ENCODE data around the gene NOD2. TPM values are rescaled to one million over a fixed set of nuclear protein-coding genes. Genes with fewer than 3 reads are reported as not detected.

Gene NOD2
- polyA plus RNA-seq, 3 donors from 2014 or later: 0.76 to 1.5 TPM; not detected in 1

DNA sequence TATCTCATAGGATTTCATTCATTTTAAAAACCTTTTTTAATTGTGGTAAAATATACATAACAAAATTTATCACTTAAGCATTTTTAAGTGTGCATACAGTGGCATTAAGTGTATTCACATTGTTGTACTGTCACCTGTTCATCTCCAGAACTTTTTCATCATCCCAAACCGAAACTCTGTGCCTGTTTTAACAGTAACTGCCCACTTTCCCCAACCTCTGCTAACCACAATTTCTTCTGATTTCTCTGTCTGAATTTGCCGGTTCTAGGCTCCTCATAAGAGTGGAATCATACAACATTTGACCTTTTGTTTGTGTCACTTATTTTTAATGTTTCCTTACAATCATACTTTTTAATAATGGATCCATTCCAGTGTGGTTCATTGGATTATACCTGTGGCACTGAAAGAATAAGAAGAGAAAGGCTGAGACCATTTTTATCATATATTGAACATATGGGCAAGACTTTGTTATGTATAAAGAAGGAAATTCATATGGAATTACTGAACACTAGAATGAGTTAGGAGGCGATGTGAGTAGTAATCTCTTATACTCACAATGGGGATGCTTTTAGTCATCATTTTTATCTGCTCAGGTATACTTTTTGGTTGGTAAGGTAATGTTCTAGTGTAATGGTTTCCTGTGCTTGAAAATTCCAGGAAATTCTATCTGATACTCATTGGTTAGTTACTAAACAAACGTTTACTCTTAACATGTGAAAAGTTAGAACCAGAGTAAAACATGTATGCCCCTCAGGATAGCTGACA, 59.2 kb downstream of the NOD2 start:
- no peak for DNase-seq
- Mint-ChIP-seq H3K4me3 (no peak overlapping the region), H3K4me1 (peaks cover 31 to 80% of the 10 kb centered on the region in 2 donors), H3K27ac (peak overlapping the region in 4 of 6 donors; percentile 5 to 75 (median 34)), H3K27me3 (ENCODE audit: low read depth in 3 of 3) (no peaks in the 10 kb centered on the region), H3K9me3 (no peaks in the 10 kb centered on the region), H3K36me3 (peaks cover 13 to 37% (median 26%) of the 10 kb centered on the region in 3 donors)

GRCh38 chr16:50756473-50756872, 63.1 kb downstream of the NOD2 start:
- Mint-ChIP-seq H3K36me3 (peaks cover 12 to 36% (median 29%) of the 10 kb centered on the region in 3 donors), H3K4me3 (no peak overlapping the region), H3K9me3 (no peaks in the 10 kb centered on the region), H3K27ac (peak overlapping the region in 1 of 6 donors; percentile 20), H3K27me3 (ENCODE audit: low read depth in 3 of 3) (peaks cover 0 to 2% (median 0%) of the 10 kb centered on the region in 3 donors), H3K4me1 (peaks cover 44 to 90% of the 10 kb centered on the region in 2 donors)
- no peak for DNase-seq

DNA sequence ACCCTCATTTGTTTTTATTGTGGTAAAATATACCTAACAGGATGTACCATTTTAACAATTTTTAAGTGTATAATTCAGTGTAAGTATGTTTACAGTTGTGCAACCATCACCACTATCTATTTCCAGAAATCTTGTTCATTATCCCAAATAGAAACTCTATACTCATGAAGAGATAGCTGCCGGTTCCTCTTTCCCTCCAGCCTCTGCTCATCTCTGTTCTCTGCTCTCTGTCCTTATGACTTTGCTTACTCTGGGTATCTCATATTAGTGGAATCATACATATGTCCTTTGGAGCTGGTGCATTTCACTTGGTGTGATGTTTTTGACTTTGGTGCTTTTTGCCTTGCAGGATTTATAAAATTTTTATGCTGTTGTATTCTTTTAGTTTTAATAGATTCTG, 67.9 kb downstream of the NOD2 start:
- no peak for DNase-seq
- Mint-ChIP-seq H3K4me3 (peak overlapping the region in 2 of 5 donors; percentile 1 to 27), H3K27ac (peak overlapping the region in 5 of 6 donors; percentile 3 to 58 (median 25)), H3K4me1 (peaks cover 66 to 94% of the 10 kb centered on the region in 2 donors), H3K36me3 (peaks cover 16 to 24% (median 18%) of the 10 kb centered on the region in 3 donors), H3K9me3 (peaks cover 0 to 3% (median 0%) of the 10 kb centered on the region in 6 donors), H3K27me3 (ENCODE audit: low read depth in 3 of 3) (peaks cover 0 to 2% (median 0%) of the 10 kb centered on the region in 3 donors)

DNA sequence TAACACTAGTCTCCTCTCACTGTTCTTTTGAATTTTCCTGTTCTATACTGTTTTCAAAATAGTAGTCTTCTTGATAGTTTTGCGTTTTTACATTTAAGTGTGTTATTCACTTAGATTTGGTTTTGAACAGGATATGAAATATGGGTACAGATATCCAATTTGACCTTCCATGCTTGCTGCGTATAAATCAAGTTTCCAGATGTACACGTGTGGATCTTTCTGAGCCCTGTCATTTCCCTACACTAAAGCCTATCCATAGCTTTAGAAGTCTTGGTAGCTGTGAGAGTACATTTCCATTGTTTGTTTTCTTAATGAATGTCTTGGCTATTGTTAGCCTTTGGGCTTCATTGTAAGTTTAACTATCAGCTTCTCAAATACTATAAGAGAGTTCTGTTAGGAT, 68.8 kb downstream of the NOD2 start:
- Mint-ChIP-seq H3K36me3 (peaks cover 23 to 31% (median 24%) of the 10 kb centered on the region in 3 donors), H3K4me1 (peaks cover 70 to 94% of the 10 kb centered on the region in 2 donors), H3K4me3 (peak overlapping the region in 1 of 5 donors; percentile 42), H3K27ac (peak overlapping the region in 4 of 6 donors; percentile 1 to 32 (median 8)), H3K27me3 (ENCODE audit: low read depth in 3 of 3) (peaks cover 0 to 4% (median 0%) of the 10 kb centered on the region in 3 donors), H3K9me3 (peaks cover 0 to 3% (median 0%) of the 10 kb centered on the region in 6 donors)
- DNase-seq: no peak

DNA sequence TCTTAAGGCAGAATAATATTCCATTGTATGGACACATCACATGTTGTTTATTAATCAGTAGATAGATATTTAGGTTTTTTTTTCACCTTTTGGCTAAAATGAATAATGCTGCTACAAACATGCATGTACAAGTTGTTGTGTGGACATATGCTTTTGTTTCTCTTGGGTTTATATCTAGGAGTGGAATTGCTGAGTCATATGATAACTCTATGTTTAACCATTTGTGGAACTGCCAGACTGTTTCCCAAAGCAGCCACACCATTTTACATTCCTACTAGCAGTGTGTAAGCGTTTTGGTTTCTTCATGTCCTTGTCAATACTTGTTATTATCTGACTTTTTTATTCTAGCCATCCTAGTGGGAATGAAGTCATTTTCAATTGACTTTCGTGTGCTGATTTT, 69.8 kb downstream of the NOD2 start:
- H3K4me3 Mint-ChIP-seq: no peak overlapping the region
- peaks cover 19 to 30% (median 25%) of the 10 kb centered on the region in 3 donors for H3K36me3 Mint-ChIP-seq
- DNase-seq: no peak
- H3K27ac Mint-ChIP-seq: peak overlapping the region in 2 of 6 donors; percentile 1 to 40
- H3K9me3 Mint-ChIP-seq: peaks cover 0 to 3% (median 0%) of the 10 kb centered on the region in 6 donors
- H3K27me3 Mint-ChIP-seq (ENCODE audit: low read depth in 3 of 3): peaks cover 0 to 2% (median 0%) of the 10 kb centered on the region in 3 donors
- peaks cover 74 to 96% of the 10 kb centered on the region in 2 donors for H3K4me1 Mint-ChIP-seq

GRCh38 chr16:50765260-50765659, 71.9 kb downstream of the NOD2 start:
- Mint-ChIP-seq H3K4me1 (peaks cover 82 to 96% of the 10 kb centered on the region in 2 donors), H3K9me3 (peaks cover 0 to 3% (median 0%) of the 10 kb centered on the region in 6 donors), H3K4me3 (no peak overlapping the region), H3K27me3 (ENCODE audit: low read depth in 3 of 3) (peaks cover 0 to 2% (median 0%) of the 10 kb centered on the region in 3 donors), H3K27ac (peak overlapping the region in 1 of 6 donors; percentile 49), H3K36me3 (peaks cover 26 to 39% (median 30%) of the 10 kb centered on the region in 3 donors)
- DNase-seq: no peak

DNA sequence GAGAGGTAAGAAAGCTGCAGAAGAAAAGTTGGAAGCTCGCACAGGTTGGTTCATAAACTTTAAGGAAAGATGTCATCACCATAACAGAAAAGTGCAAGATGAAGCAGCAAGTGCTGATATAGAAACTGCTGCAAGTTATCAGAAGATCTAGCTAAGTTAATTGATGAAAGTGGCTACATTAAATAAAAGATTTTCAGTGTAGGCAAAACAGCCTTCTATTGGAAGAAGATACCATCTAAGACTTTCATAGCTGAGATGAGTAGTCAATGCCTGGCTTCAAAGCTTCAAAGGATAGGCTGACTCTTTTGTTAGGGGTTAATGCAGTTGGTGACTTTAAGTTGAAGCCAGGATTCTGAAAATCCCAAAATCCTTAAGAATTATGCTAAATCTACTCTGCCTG, 72.5 kb downstream of the NOD2 start:
- H3K9me3 Mint-ChIP-seq: peaks cover 0 to 3% (median 0%) of the 10 kb centered on the region in 6 donors
- H3K27ac Mint-ChIP-seq: peak overlapping the region in 2 of 6 donors; percentile 23 to 37
- peaks cover 0 to 2% (median 0%) of the 10 kb centered on the region in 3 donors for H3K27me3 Mint-ChIP-seq (ENCODE audit: low read depth in 3 of 3)
- H3K4me3 Mint-ChIP-seq: no peak overlapping the region
- peaks cover 78 to 93% of the 10 kb centered on the region in 2 donors for H3K4me1 Mint-ChIP-seq
- DNase-seq: no peak
- H3K36me3 Mint-ChIP-seq: peaks cover 26 to 39% (median 30%) of the 10 kb centered on the region in 3 donors

- Mint-ChIP-seq H3K36me3 (peaks cover 26 to 39% (median 30%) of the 10 kb centered on the region in 3 donors), H3K4me1 (peaks cover 73 to 93% of the 10 kb centered on the region in 2 donors), H3K9me3 (peaks cover 0 to 3% (median 0%) of the 10 kb centered on the region in 6 donors), H3K27me3 (ENCODE audit: low read depth in 3 of 3) (peaks cover 0 to 2% (median 0%) of the 10 kb centered on the region in 3 donors), H3K4me3 (peak overlapping the region in 2 of 5 donors; percentile 11 to 42), H3K27ac (peak overlapping the region in 3 of 6 donors; percentile 9 to 77 (median 51))
- DNase-seq: no peak
These were observed 73.8 kb downstream of the NOD2 start for GRCh38 chr16:50767197-50767596.

- Mint-ChIP-seq H3K9me3 (no peaks in the 10 kb centered on the region), H3K27ac (no peak overlapping the region), H3K4me1 (peaks cover 56 to 88% of the 10 kb centered on the region in 2 donors), H3K36me3 (peaks cover 24 to 32% (median 30%) of the 10 kb centered on the region in 3 donors), H3K27me3 (ENCODE audit: low read depth in 3 of 3) (peaks cover 0 to 2% (median 0%) of the 10 kb centered on the region in 3 donors), H3K4me3 (no peak overlapping the region)
- DNase-seq: no peak
These were observed 78.0 kb downstream of the NOD2 start for GRCh38 chr16:50771366-50771765.

DNA sequence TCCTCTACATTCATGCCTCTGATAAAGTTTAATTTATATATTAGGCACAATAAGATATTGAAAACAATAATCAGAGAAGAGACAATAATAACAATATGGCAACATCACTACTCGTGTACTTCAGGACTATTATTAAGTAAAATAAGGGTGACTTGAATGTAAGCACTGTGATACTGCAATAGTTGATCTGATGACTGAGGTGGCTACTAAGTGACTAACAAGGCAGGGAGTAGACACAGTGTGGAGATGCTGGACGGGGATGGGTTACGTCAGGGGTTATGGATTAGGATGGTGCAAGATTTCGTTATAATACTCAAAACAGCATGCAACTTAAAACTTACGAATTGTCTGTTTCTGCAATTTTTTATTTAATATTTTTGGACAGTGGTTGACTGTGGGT, 81.0 kb downstream of the NOD2 start:
- peaks cover 12 to 25% (median 23%) of the 10 kb centered on the region in 3 donors for H3K36me3 Mint-ChIP-seq
- no peaks in the 10 kb centered on the region for H3K9me3 Mint-ChIP-seq
- peaks cover 30 to 70% of the 10 kb centered on the region in 2 donors for H3K4me1 Mint-ChIP-seq
- no peak for DNase-seq
- H3K27me3 Mint-ChIP-seq (ENCODE audit: low read depth in 3 of 3): no peaks in the 10 kb centered on the region
- H3K4me3 Mint-ChIP-seq: no peak overlapping the region
- peak overlapping the region in 2 of 6 donors; percentile 34 to 36 for H3K27ac Mint-ChIP-seq

DNA sequence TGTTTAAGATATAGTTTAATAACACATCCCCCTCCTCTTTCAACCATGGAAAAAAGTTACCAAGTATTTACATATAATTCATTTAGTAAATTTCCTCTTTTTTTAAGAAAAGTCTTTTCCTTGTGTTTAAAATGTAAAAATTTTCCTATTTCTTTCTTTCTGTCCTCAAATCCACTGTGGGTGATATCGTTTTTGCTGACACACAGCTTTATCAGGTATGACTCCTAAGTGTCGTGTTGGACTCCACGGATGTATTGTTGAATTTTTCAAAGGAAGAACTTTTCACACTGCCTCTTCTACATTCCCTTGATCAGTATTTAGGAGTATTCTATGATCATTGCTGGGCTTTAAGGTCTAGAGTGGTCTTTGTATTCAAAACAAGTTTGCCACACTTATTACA, 81.6 kb downstream of the NOD2 start:
- Mint-ChIP-seq H3K27ac (peak overlapping the region in 1 of 6 donors; percentile 40), H3K4me3 (no peak overlapping the region), H3K36me3 (peaks cover 13 to 26% (median 24%) of the 10 kb centered on the region in 3 donors), H3K9me3 (no peaks in the 10 kb centered on the region), H3K27me3 (ENCODE audit: low read depth in 3 of 3) (no peaks in the 10 kb centered on the region), H3K4me1 (peaks cover 27 to 70% of the 10 kb centered on the region in 2 donors)
- DNase-seq: no peak

DNA sequence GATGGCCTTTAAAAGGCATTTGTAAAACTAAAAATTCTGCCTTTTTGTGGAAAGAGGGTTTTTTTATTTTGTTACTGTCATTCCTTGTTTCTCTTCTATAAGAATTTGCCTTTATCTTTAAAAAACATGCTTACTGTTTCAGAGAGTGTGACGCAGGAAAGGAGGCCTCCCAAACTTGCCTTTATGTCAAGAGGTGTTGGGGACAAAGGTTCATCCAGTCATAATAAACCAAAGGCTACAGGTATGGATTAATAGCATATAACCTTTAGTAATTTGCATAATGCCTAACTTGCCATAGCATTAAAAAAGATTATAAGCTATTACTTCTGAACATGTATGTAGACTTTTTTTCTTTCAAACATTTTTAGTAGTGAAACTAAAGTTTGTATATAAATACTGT, 82.6 kb downstream of the NOD2 start:
- no peak for DNase-seq
- no peak overlapping the region for H3K4me3 Mint-ChIP-seq
- H3K36me3 Mint-ChIP-seq: peaks cover 15 to 33% (median 30%) of the 10 kb centered on the region in 3 donors
- peaks cover 26 to 75% of the 10 kb centered on the region in 2 donors for H3K4me1 Mint-ChIP-seq
- H3K9me3 Mint-ChIP-seq: no peaks in the 10 kb centered on the region
- H3K27ac Mint-ChIP-seq: no peak overlapping the region
- no peaks in the 10 kb centered on the region for H3K27me3 Mint-ChIP-seq (ENCODE audit: low read depth in 3 of 3)

- Mint-ChIP-seq H3K27ac (peak overlapping the region; percentile 5 to 72 (median 62)), H3K36me3 (peaks cover 15 to 41% (median 39%) of the 10 kb centered on the region in 3 donors), H3K4me3 (no peak overlapping the region), H3K27me3 (ENCODE audit: low read depth in 3 of 3) (no peaks in the 10 kb centered on the region), H3K9me3 (no peaks in the 10 kb centered on the region), H3K4me1 (peaks cover 21 to 62% of the 10 kb centered on the region in 2 donors)
- no peak for DNase-seq
These were observed 85.1 kb downstream of the NOD2 start for GRCh38 chr16:50778284-50779163.
